GM19397 (cell line): ENCODE measurements around the gene RHNO1.
"Not testable (repeated sequence)": the region's sequence is repeated elsewhere in the genome, so short reads cannot be mapped to it uniquely, and the experiment has no call there.

Experiments
- ATAC-seq: cut with Tn5 transposase; IDR thresholded peaks from one replicate; pipeline ENCODE4 v1.9.1; 2021; ENCODE audit warnings: mild to moderate bottlenecking, moderate library complexity; ENCODE audit not compliant: unreplicated experiment

The RHNO1 gene

DNA sequence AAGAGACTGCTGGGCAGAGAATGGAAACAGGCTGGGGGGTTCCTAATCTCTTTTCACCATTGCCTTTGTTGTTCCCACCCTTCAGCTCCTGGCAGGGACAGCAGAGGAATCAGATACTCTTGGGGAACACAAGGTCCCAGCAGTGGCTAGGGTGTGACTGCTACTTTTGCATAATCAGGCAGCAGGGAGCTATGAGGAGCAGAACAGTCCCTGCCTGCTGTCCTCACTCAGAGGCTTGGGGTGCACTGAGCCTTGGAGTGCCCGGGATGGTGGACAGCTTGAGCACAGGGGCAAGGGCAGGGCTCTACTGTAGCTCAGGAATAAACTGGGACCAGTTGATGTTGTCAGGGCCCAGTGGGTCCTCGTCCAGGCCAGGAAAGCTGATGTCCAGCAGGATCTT, 18.7 kb upstream of the RHNO1 start:
- ATAC-seq, result no peak

DNA sequence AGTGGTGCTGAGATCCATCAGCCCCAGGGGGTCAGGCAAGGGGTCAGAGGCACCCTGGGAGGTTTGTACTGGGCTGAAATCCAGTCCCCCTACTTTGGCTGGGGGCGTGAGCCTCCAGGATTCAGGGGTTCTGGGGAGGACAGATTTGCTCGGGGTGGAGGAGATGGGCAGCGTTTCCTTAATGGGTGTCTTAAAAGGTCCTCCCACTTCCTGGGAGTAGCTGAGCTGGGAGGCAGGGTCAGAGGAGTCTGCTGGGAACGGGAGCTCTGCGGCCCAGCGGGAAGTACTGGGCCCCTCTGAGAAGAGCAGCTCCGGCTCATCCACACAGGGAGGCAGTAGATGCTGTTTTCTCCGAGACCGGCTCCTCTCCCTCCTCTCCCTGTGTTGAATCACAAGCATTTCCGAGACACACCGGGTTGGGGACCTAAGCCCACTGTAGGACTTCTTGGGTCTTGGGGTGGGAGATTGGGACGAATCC, 18.0 kb upstream of the RHNO1 start:
- no peak for ATAC-seq

DNA sequence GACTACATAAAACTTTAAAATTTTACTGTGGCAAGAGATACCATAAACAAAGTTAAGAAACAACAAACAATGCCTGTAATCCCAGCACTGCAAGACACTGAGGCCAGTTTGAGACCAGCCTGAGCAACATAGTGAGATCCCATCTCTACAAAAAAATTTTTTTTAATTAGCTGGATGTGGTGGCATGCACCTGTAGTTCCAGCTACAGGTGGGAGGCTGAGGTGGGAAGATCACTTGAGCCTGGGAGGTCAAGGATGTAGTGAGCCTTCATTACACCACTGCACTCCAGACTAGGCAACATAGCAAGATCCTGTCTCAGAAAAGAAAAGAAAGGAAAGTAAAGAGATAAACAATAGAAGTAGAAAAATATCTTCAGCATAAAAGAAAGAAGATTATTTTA, 16.9 kb upstream of the RHNO1 start:
- ATAC-seq, result no peak

DNA sequence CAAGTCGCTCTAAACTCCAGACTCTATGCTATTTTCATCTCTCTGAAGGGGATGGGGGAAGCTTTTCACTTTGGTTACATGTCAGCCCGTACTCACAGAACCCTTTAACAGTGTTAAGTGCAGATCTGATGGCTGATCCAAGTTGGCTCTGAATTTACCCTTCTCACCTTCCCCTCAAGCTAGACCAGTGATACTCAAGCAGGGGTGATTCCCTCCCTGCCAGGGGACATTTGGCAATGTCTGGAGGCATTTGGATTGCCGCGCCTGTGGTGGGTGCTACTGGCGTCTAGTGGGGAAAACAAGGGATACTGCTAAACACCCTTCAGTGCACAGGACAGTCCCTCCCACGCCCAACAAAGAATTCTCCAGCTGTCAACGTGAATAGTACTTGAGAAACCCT, 14.1 kb upstream of the RHNO1 start:
- no peak for ATAC-seq

DNA sequence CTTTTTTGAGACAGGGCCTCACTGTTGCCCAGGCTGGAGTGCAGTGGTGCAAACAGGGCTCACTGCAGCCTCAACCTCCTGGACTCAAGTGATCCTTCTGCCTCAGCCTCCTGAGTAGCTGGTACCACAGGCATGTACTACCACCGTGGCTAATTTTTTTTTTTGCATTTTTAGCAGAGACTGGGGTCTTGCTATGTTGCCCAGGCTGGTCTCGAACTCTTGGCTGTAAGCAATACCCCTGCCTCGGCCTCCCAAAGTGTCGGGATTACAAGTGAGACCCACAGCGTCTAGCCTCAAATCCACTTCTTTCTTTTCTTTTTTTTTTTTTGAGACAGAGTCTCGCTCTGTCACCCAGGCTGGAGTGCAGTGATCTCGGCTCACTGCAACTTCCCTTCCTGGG, 13.6 kb upstream of the RHNO1 start:
- not testable (repeated sequence) for ATAC-seq

DNA sequence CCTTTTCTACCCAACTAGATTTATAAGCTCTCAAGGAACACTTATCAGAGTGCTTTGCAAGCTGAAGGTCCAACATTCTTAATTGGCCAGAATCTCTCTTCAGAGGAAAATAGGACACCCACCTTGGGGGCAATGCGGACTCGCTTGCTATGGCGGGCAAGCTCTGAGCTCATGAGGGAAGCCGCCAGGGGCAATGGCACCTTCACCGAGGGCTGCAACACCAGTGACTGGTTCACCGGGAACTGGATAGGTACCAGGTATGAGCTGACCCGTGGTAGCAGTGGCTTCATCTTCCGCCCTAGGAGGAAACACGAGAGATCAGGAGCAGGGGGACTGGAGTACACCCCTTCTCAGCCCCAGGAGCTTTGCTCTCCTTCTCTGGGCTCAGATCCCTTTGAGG, 12.8 kb upstream of the RHNO1 start:
- no peak for ATAC-seq

DNA sequence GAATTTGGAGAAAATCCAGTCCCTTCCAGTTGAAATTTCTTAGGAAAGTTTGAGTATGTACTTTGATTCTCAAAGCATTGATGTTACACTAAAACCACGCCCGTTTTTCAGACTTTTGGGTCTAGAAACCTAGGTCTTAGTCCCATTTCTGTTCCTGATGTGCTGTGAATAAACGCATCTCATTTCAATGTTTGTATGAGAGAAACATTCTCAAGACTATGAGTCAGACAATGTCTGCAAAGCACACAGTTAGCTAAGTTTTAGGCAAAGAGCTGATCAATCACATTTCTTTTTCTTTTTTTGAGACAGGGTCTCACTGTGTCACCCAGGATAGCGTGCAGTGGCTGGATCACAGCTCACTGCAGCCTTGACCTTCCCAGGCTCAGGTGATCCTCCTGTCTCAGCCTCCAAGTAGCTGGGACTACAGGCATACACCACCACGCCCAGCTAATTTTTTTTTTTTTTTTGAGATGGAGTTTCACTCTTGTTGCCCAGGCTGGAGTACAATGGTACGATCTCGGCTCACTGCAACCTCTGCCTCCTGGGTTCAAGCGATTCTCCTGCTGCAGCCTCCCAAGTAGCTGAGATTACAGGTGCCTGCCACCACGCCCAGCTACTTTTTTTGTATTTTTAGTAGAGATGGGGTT, 7.9 kb upstream of the RHNO1 start:
- ATAC-seq, result not testable (repeated sequence)

DNA sequence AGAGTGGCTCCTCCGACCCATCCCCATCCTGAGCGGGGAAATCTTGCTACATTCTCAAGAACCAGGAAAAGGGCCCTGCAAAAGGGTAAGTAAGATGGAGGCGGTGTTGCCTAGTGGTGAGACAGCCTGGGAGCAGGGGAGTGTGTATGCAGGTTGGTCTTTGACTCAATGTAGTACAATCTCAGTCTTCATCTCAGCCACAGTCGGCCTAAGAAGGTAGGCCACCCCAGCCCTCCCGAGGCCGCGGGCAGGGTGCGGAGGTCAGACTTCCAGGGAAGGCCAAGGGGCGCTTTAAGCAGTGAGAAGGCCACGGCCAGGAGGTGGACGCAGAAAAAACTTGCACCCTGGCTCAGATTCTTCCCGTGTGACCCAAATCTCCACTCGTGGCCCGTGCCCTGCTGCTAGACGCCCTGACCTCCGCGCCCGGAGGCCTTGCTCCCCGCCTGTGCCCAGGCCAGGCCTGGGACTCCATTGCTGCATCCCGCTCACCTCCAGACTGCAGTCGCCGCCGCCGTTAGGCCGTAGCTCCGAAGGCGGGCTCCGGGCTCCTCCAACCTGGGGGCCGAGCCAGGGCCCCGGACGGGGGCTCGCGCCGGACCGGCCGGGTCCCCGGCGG, 484 bp upstream of the RHNO1 start:
- peak; percentile 38 for ATAC-seq

DNA sequence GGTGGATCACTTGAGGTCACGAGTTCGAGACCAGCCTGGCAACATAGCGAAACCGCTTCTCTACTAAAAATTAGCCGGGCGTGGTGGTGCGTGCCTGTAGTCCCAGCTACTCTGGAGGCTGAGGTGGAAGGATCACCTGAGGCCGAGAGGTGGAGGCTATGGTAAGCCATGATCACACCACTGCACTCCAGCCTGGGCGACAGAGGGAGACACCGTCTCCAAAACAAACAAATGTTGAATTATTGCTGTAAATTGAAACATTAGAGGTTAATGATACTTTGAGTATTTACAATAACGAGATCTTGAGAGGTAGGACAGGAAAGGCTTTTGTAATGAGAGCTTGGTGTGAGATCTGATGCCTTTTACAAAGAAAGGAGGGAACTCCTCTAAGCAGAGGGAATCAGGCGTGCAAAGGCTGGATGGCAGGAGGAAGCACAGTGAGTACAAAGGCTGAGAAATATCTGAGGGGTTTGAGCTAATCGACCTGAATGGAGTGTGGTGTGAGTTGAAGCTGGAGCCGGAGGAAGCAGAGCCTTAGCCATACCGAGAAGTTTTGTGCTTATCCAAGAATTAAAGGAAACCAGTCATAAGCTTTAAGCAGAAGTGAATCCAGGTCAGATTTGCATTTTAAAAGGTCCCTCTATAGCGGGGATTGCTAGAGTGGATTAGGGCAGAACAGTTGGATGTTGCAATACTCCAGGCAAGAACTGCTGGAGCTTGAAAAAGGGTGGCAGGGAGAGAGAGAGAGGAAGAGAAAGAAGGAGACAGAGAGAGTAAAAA, 1.1 kb downstream of the RHNO1 start:
- ATAC-seq, result no peak

DNA sequence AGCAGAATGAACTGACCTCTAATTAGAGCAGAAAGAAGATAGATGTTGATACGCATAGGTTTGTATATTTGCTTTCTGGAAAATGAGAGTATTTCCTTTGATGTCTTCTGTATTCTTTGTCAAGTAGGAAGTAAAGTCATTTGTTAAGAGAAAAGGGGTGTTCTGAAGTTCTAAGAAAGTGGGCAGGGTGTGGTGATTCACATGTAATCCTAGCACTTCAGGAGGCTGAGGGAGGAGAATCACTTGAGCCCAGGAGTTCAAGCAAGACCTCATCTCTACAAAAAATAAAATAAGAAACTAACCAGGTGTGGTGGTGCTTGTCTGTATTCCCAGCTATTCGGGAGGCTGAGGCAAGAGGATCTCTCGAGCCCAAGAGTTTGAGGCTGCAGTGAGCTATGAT, 2.8 kb downstream of the RHNO1 start:
- ATAC-seq, result no peak

DNA sequence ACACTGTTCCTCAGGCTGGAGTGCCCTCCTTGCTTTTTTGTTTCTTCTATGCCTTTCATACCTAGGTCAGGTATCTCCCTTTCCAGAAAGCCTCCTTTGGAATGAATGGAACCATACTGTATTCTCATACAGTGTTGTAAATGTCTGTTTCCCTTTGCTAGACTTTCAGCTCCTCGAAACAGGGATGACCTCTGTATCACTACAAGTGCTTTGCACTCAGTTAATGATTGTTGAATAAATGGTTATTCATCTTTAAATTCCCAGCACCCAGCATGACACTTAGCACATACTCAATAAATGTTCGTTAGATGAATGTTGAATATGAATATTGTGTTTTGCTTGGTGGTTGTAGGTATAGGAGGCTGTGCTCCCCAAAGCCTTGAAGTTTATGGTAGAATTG, 7.8 kb downstream of the RHNO1 start:
- ATAC-seq, result no peak

DNA sequence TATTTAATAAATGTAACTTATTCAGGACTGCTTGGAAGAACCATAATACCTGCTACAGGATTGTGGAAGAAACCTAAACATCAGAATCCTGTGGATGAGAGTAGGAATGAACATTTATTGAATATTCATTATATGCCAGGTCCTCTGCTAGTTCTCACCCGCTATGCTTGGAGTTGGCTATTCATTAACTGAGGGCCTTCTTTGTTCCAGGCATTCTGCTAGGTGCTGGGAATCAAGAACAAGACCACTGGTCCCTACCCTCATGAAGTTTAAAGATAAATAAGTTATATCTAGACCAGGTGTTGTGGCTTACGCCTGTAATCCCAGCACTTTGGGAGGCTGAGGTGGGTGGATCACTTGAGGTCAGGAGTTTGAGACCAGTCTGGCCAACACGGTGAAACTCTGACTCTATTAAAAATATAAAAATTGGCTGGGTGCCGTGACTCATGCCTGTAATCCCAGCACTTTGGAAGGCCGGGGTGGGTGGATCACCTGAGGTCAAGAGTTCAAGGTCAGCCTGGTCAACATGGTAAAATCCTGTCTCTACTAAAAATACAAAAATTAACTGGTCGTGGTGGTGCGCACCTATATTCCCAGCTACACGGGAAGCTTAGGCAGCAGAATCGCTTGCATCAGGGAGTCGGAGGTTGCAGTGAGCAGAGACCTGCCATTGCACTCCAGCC, 9.9 kb downstream of the RHNO1 start:
- ATAC-seq, result no peak

DNA sequence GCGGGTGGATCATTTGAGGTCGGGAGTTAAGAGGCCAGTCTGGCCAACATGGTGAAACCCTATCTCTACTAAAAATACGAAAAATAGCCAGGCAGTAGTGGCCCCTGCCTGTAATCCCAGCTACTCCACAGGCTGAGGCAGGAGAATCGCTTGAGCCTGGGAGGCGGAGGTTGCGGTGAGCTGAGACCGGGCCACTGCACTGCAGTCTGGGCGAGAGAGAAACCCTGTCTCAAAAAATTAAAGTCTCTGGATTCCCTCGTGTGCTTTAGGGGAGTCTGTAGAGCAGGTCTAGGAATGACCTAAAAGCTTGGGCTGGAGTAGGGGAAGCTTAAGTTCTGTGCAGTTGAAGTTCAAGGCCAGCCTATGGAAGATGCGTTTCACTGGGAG, 13.0 kb downstream of the RHNO1 start:
- no peak for ATAC-seq

DNA sequence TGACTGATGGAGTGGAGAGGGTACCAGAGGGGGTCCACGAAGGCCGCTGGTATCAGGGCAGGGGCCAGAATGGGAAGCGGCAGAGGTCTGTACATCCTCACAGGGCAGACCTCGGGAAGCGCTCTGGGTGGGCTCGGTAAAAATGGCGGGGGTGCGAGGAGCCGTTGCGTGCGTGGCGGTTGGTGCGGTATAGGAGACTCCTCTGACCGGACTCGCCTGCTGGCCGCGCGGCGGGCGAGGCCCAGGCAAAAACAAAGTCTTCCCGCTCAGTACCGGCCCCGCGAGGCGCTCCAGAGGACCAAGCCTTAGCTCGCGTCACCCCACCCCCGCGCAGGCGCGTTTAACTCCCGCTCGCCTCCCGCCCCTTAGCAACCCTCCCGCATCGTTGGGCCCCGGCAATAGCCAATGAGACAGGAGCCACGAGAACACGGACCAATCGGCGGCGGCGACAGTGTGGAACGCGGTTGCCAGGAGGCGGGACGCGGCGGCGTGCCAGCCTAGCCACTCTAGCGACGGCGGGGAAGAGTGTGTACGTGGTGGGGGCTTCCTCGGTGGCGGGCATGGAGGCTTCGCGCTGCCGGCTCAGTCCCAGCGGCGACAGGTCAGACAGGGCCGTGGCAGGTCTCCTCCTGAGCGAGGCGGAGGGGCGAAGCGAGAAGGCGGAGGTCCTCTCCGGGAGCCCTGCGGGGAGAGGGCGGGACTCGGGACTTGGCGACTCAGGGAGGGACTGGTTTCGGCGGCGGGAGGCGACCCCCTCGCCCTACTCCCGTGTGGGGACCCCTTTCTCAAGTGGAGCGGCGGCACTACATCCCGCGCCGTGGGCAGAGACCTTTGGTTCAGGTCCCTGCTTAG, 13.6 kb downstream of the RHNO1 start, which contains the start of gene TULP3:
TULP3 (plus strand) TSS at position 504 of the 852 bp plus-strand sequence; CDS start at position 561, 57 bp downstream.
- ATAC-seq, result peak; percentile 98

DNA sequence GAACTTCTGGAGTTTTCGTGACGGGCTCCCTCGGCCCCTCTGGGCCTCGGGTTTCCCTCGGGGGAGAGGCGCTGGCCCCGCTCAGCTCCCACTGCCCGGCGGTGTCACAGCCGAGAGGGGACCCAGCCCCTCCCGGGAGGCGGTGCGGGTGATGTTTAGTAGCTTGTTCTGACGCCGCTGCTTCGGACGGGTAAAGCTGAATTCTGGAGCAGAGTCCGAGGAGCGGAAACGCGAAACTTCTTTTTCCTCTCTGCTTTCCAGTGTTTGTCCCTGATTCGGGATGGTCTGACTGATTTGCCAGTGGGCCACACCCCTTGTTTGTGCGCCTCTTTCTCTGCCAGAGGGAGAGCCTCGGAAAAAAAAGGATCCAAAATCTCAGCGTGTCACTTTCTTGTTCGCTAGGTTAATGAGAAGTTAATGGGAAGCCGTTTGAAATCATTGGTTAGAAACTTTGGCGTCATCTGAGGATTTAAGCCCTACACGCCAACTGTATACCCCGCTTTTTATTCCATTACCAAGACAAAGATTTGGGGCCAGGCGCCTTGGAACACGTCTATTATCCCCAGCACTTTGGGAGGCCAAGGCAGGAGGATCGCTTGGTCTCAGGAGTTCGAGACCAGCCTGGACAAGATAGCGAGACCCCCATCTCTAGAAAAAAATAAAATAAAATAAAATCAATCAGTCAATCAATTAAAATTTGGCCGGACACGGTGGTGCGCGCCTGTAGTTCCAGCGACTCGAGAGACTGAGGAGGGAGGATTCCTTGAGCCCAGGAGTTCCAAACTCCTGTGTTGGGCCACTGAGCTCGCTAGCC, 14.4 kb downstream of the RHNO1 start:
- peak; percentile 11 for ATAC-seq

DNA sequence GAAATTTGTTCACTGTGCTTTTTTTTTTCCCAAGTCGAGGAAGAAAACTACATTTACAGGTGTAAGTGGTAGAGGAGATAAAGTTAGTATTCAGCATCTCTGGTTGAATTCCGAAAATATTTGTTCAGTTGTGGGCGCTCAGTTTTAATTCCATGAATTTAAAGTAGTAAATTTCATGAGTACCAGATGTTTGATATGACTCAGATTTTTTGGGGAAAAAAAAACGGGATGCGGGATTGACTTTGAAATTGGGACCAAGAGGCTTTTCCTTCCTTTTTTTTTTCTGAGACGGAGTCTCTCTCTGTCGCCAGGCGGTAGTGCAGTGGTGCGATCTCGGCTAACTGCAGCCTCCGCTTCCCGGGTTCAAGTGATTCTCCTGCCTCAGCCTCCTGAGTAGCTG, 15.2 kb downstream of the RHNO1 start:
- ATAC-seq, result no peak

DNA sequence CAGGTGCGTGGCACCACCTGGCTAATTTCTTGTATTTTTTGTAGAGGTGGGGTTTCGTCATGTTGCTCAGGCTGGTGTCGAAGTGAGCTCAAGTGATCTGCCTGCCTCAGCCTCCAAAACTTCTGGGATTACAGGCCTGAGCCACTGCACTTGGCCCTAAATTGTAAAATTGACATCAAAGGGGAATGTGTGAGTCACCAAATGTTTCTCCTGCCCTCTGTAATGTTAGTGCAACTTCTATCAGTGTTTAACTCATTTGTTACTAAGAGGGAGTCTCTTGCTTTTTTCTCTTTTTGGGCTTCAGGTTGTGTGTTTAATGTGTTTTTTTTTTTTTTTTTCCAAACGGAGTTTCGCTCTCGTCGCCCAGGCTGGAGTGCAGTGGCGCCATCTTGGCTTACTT, 16.0 kb downstream of the RHNO1 start:
- no peak for ATAC-seq

DNA sequence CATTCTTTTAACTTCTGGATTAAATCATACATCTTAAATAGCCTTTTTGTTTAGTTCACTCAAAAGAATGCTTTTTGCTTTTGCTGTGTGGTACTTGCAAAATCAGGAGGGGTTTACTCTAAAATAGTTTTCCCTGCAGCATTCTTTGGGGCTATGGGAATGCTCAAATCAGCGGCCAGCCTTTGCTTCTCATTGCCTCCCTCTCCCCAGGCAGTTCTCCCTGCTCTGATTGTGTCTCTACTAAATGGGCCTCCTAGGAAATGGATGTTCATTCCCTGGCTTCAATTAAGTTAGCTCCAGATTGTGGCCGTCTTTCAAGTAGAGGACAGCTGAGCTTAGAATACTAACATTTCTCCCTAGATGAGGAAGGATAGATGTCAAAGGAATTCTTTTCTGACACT, 18.0 kb downstream of the RHNO1 start:
- no peak for ATAC-seq

DNA sequence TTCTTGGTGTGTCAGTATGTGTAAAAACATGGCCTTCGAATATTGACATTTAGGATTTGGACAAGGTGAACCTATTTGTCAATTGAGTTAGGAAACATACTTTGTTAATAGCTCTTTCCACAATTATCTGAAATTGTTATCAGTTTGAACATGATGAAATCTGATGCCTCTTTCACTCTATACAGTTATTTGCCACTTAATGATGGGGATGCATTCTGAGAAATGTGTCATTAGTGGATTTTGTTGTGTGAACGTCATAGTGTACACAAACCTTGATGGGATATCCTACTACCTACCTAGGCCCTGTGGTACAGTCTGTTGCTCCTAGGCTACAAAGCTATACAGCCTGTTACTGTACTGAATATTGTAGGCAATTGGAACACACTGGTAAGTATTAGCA, 18.5 kb downstream of the RHNO1 start:
- ATAC-seq, result no peak

DNA sequence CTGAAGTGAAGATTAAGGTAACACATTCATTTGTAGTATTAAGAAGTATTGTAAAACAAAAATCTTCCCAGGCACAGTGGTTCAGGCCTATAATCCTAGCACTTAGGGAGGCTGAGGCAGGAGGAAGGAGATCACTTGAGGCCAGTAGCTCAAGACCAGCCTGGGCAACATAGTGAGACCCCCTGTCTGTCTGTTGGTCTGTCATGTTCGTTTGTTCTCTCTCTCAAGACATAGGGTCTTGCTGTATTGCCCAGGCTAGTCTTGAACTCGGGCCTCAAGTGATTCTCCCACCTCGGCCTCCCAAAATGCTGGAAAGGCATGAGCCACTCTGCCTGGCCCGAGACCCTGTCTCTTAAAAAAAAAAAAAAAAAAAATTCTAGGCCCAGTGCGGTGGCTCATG, 20.4 kb downstream of the RHNO1 start:
- ATAC-seq, result no peak
